ENCODE data around the gene MED12L.
"Not testable (repeated sequence)": the region's sequence is repeated elsewhere in the genome, so short reads cannot be mapped to it uniquely, and the experiment has no call there.

MED12L gene

DNA sequence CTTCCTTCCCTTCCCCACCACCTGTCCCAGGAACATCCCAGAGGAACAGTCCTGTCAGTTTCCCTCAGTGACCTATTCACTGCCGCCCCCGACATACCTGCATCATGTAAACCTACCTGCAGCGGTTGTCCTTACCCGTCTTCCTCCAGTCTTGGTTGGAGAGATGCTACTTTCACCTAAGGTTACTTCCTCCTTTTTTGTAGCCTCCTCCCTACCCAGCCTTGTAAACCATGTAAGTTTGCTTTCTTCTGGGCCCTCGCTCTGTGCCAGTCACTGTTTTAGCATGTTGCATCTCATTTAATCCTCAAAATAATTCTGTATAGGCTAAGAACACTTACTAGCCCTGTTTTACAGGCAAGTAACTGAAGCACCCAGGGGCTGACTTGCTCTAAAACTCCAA is 59.3 kb downstream of the MED12L start:
- no peak for DNase-seq

DNA sequence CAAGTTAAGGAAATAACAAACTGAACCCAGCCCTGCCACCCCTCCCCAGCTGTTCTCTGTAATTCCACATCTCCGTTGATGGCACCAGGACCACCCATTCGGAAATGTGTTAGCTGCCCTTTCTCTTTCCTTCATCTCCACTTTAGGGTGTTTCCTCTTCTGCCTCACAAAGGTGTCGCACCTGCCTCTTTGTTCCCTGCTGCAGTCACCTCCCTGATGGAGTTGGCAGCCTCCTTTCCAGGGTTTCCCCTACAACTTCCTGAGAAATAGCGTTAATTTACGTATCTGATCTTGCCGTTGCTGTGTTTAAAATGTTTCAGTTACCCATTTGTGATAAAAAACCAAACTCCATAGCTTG is 60.2 kb downstream of the MED12L start:
- no peak for DNase-seq

DNA sequence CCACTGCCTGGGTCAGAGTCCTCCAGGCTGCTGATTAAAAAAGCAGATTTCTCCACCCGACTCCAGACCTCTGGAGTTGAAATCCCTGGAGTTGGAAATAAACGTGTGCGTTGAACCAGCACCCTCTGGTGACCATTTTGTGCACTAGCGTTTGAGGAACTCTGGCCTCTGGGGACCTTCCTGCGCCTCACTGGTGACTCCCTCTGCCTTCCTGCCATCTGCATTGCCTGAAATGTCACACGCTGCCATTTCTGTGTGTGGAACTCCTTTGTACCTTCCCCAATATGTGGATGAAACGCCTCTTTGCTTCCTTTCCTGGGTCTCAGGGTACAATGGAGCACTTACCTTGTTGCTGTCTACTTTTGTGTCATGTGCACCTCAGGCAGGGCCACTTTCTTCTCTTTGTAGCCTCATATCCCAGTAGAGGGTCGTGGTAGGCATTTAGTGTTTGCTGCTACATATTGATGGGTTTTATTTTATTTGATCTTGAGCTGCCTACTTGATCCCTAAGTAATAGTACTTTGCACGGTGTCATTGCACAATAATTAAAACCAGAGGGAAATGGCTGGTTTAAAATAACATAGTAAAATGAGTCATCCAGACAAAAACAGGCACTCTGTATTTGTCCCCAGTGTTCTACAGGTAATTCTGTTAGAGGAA is 60.7 kb downstream of the MED12L start:
- peak; percentile 10 for DNase-seq

DNA sequence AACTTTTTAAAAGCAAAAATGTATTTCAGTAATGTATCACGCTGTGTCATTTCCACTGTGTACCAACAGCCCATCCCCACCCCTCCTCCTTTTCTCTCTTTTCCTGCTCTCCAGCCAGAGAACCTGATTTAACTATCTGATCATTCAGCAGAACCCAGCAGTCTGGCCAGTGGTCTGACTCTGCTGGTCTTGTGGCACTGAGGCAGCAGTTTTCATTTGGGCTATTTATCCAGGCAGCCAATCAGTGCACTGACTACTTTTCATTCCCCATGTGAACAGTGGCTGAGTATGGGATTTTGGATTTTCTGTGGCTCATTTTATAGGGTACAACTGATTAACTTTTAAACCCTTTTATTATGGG is 61.2 kb downstream of the MED12L start:
- DNase-seq = no peak

DNA sequence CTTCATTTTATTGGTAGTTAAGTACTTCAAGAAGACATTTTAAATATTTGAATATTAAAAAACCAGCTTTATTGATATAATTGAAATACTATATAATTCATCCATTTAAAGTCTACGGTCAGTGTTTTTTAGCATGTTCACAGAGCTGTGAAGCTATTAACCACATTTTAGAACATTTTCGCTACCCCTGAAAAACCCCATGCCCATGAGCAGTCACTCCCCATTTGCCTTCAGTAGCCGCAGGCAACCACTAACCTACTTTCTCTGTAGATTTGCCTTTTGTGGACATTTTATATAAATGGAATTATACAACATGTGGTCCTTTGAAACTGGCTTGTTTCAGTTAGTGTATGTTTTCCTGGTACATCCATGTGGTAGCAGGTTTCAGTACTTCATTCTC is 61.8 kb downstream of the MED12L start:
- no peak for DNase-seq

DNA sequence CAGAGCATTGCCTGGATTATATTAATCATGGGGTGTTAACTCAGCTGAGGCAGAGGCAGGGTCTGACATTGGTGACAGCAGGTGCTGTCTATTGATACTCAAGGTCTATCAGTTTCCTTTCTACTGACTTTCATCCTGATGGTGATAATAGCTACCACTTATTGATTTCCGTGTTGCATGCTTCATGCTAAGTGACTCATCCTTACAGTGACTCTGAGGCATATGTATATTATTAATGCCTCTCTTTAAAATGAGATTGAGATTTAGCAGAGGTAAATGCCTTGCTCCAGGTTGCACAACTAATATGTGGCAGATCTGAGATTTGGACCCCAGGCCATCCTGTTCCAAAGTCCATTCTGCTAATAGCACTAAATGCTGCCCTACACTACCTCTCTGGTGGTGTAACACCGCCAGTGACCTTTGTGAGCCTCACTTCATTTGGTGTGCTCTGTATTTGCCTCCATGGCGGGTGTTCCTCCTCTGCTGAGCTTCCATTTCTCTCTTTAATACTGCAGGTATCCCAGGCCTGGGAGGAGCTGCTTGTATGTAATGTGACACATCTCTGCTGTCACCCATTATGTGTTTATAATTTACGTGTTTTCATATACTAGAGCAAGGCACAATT is 67.1 kb downstream of the MED12L start:
- no peak for DNase-seq

DNA sequence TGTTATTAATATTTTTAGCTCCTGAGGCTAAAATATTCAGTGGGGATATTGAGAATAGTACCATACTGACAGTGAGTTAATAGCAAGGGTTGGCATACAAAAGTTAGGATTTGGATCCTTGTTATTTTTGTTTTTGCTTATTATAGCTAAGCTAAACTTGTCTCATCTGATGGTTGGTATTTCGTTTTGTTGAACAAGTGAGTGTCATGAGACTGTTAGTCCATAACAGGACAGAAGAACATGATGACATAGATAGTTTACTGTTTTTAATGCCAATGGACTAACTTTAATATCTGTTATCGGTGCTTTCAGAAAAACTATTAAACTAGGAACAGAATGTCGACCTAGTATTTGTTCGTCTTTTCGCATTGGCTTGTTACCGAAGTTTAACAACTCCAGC is 69.1 kb downstream of the MED12L start:
- DNase-seq = no peak

DNA sequence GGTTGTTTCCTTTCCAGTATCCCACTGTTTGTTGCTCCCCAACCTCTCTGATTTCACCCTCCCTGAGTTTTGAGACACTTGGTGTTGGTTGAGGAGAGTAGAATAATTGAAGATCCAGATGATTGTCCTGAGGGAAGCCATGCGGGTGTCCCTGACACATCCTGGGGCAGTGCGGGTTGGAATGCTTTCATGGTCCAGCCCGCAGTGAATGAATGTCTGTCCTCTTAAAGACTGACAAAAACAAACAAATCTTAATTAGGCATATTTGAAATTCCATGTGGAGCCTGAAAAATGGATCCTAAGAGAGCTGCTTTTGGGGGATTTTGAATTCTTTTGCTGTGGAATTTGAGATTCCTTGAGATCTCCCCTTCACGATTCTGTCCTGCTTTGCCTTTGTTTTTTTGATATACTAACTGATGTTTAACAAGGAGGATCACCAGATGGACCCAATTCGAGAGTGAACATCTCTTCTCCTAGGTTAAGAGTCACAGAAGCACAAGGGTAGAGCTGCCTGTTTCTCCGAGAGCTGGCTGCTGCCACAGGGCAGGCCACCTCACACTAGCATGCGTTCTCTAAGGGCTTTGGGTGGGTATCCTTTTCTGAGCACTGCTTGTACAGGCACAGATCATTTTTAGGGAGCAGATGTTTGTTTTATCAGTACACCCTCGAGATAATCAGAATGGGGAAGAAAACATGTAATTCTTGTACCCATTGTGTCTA is 70.1 kb downstream of the MED12L start:
- no peak for DNase-seq

DNA sequence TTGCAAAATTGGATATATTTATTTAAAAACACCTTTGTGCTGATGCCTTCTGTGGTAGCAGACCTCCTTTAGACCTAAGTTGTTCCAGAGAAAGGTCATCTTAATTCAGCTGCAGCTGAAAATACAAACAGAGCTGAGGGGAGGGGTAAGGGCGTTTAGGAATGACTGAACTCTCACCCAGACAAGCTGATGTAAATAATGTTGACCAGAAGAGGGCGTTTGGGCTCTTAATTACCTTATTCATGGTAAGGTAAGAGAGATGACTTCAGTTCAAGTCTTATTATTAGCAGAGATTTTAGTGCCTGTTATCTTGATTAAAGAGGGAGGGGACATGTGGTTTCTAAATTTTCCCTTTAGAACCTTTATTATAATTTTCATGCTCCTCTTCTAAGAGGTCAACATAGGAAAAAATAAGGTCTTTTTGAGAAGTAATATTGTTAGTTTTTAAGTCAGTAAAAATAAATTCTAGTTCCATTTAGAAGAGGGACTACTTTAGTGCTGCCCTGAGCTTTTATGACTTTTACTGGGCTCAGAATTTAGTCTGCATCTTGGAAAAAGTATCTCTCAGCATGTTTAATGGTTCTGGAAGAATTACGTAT is 71.3 kb downstream of the MED12L start:
- peak; percentile 18 for DNase-seq

DNA sequence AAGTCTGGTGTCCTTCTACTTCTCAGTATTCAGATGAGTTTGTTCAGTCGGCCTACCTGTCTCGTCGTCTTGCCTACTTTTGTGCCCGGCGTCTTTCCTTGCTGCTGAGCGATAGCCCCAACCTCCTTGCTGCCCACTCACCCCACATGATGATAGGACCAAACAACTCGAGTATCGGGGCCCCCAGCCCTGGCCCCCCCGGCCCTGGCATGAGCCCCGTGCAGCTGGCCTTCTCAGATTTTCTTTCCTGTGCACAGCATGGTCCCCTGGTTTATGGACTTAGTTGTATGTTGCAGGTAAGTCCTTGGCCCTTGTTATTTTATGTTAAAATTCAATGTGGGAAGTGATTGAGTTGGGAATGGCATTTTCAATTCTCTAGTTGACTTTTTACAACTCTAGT is 74.3 kb downstream of the MED12L start:
- no peak for DNase-seq

DNA sequence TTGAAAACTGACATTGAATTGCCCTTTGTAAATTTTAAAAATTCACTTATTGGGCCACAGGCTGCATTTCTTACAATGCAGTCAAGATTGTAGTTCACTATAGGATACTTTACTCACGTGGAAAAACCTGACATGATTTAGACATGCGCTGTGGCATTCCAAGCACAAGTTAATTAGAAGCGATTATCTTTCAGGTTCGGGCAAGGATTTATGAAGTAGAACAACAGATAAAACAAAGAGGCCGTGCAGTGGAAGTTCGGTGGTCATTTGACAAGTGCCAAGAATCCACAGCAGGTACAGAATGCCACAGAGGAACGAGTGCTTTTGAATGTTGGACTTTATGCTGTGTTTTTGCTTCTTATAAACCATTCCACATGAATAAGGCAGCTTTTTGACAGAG is 79.8 kb downstream of the MED12L start:
- no peak for DNase-seq

DNA sequence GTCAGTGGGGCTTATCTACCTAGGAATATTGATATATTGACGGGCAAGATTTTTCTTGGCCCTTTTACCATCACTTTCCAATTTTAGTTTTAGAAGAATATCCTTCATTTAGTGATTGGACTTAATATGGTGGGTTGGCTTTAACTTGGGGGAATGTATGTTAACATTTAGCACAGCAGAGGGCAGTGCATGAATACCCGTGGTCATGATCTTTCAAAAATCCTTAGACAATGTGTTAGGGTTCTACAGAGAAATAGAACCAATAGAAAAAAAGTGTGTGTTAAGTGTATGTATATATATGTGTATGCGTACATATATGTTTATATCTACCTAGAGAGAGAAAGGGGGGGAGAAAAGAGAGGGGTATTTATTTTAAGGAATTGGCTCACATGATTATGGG is 80.7 kb downstream of the MED12L start:
- no peak for DNase-seq

DNA sequence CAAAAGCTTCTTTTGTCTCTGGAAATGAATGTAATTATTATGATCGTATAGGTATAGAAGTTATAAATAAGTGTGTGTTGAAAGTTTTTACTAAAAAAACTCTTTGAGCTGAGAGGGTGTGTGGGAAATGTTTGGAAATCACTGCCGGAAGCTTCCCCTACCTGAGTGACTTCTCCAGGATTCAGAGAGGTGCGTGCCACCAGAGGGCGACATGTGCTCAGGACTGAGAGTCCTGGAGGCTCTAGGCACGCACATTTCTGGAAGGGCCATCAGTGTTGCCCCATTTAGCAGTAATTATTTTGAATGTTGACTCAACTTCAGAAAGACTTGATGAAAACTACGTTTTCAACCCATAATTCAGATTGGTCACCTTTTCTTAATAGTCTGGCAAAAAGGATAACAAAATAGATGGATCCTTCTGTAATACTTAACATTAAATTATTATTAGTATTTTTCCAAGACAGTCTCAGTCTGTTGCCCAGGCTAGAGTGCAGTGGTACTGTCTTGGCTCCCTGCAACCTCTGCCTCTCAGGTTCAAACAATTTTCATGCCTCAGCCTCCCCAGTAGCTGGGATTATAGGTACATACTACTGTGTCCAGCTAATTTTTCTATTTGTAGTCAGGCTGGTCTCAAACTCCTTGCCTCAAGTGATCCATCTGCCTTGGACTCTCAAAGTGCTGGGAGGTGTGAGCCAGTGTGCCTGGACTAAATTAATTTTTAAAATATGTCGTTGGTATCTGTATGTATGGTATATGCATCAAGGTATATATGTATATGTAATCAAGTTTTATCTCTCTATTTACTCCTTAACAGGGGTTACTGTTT is 83.0 kb downstream of the MED12L start:
- DNase-seq = peak; percentile 78

DNA sequence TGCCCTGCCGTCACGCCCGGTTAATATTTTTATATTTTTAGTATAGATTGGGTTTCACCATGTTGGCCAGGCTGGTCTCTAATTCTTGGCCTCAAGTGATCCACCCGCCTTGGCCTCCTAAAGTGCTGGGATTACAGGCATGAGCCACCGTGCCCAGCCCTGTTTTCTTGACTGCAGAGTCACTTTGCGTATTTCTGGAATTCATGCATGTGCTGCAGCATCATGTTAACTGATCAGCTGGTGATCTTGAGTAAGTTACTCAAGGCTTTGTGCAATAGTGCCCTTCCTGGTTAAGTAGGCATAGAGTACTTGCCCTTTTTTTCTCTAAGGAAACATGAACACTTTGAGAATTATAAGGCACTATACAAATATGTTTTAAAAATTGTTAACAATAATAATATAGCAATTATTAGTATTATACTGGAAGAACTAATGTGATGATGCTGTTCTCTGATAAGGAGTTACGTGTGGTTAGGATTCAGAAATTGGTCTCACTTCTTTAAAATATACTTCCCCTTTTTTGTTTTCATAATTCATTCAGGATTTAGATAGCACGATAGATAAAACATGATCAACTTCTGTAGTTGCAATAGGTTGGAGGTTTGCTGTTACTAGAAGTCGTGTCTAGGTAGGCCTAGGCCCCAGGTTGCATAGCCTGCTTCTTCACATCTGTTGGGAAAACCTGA is 83.9 kb downstream of the MED12L start:
- DNase-seq = no peak

DNA sequence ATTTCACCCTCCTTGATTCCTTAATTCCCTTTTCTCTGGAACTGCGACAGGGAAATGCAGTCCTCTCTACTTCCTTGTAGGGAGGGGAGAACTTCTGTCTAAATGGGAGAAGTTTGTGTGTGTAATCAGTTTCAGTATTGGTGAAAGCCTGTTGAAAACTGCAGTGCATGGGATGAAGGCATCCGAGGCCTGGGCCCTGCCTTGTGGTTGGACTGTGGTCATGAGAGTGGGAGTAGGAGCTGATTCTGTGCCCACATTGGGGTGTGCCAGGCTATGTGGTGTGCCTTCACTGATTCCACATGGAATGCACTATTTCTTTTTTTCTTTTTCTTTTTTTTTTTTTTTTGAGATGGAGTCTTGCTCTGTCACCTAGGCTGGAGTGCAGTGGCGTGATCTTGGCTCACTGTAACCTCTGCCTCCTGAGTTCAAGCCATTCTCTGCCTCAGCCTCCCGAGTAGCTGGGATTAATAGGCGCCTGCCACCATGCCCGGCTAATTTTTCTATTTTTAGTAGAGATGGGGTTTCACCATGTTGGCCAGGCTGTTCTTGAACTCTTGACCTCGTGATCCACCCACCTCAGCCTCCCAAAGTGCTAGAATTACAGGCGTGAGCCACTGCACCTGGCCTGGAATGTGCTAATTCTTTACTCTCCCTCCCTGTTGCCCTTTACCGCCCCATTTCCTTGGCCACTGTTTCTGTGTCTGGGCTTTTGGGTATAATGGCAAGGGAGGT is 84.7 kb downstream of the MED12L start:
- DNase-seq = not testable (repeated sequence)

DNA sequence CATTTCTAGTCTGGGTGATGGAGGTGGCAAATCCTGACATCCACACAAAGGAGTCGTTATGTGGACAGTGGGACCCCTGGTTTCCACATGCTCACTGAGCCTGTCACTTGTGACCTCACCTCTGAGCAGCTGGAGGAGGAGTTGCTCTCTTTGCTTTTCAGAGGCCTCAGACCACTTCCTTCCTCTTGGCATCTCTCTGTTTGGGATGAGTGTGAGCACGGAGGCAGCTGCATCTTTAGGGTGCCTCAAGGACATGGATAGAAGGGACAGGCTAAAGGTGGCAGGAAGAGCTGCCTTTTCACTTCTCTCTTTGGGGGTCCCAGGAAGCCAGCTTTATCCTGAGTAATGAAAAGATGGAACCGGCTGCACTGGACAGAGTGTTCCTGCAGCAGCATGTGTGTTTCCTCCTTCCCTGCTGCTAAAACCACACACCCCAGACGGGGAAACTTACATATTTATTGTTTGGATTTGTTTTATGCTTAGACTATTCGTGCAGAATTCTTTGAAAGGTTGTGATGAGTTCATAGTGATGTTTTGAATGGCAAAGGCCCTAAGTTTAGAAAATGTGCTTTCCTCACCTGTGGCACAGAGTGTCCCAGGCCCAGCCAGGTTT is 85.8 kb downstream of the MED12L start:
- DNase-seq = peak; percentile 7

DNA sequence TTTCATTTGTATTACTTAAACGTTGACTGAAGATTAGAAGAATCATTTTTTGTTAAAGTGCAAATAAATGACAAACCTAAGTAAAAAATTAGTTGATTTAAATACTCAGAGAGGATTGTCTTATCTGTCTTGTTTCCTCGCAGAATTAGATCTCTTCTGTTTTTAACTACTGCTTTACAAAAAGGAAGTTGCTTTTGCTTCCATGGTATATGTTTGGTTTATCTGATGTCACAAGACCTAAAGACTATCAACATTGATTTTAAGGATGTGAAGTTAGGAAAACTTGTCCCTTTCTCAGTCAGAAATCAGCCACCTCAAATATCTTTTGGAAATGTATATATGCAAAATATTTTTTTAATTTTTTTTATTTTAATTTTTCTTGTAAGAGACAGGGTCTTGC is 88.9 kb downstream of the MED12L start:
- DNase-seq = no peak

DNA sequence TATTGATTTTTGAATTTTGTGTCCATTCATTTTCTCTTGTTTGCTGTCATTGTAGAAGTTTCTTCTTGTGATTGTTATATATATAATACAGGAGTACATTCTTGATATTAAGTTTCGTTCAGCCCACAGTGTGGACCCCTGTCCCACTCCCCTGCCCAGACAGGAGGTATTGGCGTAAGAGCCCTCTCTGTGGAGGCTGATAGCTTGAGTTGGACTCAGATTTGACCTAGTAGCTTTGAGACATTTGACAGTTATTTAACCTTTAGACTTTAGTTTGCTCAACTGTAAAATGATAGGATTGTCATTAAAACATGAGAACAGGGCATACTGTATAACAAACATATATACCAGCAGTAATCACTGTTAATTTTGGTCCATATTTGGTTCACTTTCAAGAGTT is 90.5 kb downstream of the MED12L start:
- DNase-seq = no peak

DNA sequence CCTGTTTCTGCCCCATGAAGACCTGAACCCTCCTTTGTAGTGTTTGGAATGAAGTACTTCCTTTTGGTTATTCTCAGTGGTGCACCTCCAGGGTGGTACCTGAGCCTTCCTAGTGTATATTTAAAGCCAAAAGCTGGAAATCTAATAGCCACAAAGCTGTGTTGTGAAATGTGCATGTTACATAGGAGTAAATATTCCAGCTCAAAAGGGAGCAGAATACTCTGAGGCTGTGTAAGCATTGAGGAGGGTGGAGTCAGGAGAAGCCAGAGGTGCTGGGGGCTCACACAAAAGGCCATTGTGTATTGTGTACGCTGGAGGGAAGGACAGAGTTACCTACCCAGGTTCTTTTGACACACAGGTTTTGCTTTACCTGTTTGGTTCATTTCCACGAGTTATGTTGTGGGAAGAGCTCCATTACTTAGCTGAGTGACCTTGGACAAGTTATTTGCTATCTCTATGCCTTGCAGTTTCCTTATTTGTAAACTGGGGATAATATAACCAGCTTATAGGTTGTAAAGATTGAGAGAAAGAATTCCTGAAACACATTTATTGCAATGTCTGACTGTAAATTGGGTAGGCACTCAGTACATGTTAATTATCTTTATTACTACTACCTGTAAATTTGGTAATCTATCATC is 92.9 kb downstream of the MED12L start:
- no peak for DNase-seq

DNA sequence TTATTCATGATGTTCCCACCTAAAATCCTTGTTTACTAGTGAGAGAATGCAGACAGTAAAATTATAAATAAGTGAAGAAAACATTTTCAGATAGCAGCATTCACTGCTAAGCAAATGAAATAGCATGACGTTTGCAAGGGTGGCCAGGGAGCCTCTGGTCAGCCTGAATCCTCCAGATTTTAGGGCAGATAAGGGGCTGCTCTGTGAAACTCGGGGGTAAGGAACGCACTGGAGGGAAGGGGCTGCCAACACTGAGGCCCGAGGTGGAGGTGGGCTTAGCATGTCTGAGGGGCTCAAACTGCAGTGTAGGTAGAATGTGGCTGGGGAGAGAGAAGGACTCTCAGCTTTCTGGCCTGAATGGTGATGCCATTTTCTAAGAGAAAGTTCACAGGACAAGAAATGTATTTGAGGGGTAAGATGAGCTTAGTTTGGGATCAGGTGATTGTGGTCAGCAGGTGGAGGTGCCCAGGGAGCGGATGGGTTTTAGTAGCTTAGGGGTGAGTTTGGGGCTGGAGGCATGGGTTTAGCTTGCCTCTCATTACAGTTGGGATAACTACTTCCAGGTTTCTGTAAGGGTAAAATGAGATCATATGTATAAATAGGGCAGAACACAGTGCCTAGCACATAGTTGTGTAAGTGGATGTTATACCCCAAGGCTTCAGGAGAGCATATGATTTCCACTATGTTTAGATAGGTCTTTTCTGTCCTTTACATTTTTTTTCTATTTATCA is 97.0 kb downstream of the MED12L start:
- no peak for DNase-seq
